Caco-2 (cell line): ENCODE measurements around the gene RYR2. TPM values are rescaled to one million over a fixed set of nuclear protein-coding genes. Genes with fewer than 3 reads are reported as not detected.

Experiments used
- BruUV-seq: library from RNA; stranded (reverse); fragments of 400-500 nt; replicated peaks from 2 replicates; lab custom pipeline; 2021; lab: Mats Ljungman, UMichigan
- CTCF ChIA-PET: fragments of 300-600 bp; sonication (Branson Sonifier 250); formaldehyde crosslinking; loops from one replicate; lab custom pipeline; 2022; ENCODE audit warnings: antibody characterized with exemption; lab: Charles Lee
- POLR2A ChIA-PET: fragments of 300-600 bp; sonication (Branson Sonifier 250); formaldehyde crosslinking; loops from one replicate; lab custom pipeline; 2022; ENCODE audit warnings: antibody characterized with exemption; lab: Charles Lee
- DNase-seq, 2 experiments: peaks; one replicate each; pipeline versions ENCODE4 v3.0.0 to v3.0.0-alpha.2; 2020 to 2022
- H3K27me3 ChIP-seq: replicated peaks from 2 replicates; pipeline ENCODE4 v1.6.0; 2011; ENCODE audit warnings: low read length; ENCODE audit not compliant: control insufficient read depth, insufficient read depth
- H3K36me3 ChIP-seq: 2 replicates; pipeline ENCODE4 v1.5.1; 2011; ENCODE audit warnings: low read length; ENCODE audit not compliant: control insufficient read depth, insufficient read depth
- H3K4me1 ChIP-seq: fragments of 250-450 bp; sonication (Bioruptor Pico); 2 replicates; pipeline ENCODE4 v1.5.1; 2020; ENCODE audit warnings: mild to moderate bottlenecking
- H3K4me3 ChIP-seq: 2 replicates; pipeline ENCODE4 v1.5.1; 2011; ENCODE audit warnings: low read depth, mild to moderate bottlenecking, control low read depth, low read length
- H3K9me3 ChIP-seq: fragments of 250-450 bp; sonication (Bioruptor Pico); 2 replicates; pipeline ENCODE4 v1.5.1; 2020; ENCODE audit warnings: mild to moderate bottlenecking, moderate library complexity
- H3K27ac Mint-ChIP-seq: one replicate; pipeline ENCODE4 v1.8.0; 2022; ENCODE audit warnings: mixed read lengths; ENCODE audit not compliant: unreplicated experiment
- H3K27me3 Mint-ChIP-seq: one replicate; pipeline ENCODE4 v1.8.0; 2022; ENCODE audit warnings: mixed read lengths; ENCODE audit not compliant: insufficient read depth, unreplicated experiment
- H3K36me3 Mint-ChIP-seq: one replicate; pipeline ENCODE4 v1.8.0; 2022; ENCODE audit warnings: mild to moderate bottlenecking, mixed read lengths; ENCODE audit not compliant: insufficient read depth, unreplicated experiment
- H3K4me1 Mint-ChIP-seq: one replicate; pipeline ENCODE4 v1.8.0; 2022; ENCODE audit warnings: low read depth, mixed read lengths; ENCODE audit not compliant: unreplicated experiment
- H3K4me3 Mint-ChIP-seq: one replicate; pipeline ENCODE4 v1.8.0; 2022; ENCODE audit warnings: mild to moderate bottlenecking, moderate library complexity, mixed read lengths; ENCODE audit not compliant: unreplicated experiment
- H3K9me3 Mint-ChIP-seq: one replicate; pipeline ENCODE4 v1.8.0; 2022; ENCODE audit warnings: mixed read lengths; ENCODE audit not compliant: unreplicated experiment
- intact Hi-C: fragments of 100-400 bp; cut with micrococcal nuclease; formaldehyde crosslinking; loops from one replicate; pipeline ENCODE4 v1.10.0; 2022; ENCODE audit not compliant: unreplicated experiment
- total RNA-seq: library from RNA; stranded (reverse); gene quantifications from 2 replicates; pipeline ENCODE4 v1.2.3, GENCODE V29; 2022
- TF ChIP-seq, protein P1 (sequence below), 2 experiments: fragments of 200-600 bp in 1 of 2; IDR thresholded peaks; 1 replicate in 1 of 2; 2 replicates in 1 of 2; pipeline versions ENCODE4 v1.5.1 to v1.8.0; 2011 to 2022; ENCODE audit warnings: antibody characterized with exemption in 1 of 2, control low read depth in 1 of 2, inconsistent platforms in 1 of 2, low read depth in 1 of 2, low read length in 1 of 2, mild to moderate bottlenecking in 1 of 2, moderate library complexity in 1 of 2; ENCODE audit not compliant: insufficient read depth in 1 of 2, severe bottlenecking in 1 of 2, unreplicated experiment in 1 of 2

Gene RYR2
- total RNA-seq, 1 experiment from 2014 or later = 3.4 TPM

DNA sequence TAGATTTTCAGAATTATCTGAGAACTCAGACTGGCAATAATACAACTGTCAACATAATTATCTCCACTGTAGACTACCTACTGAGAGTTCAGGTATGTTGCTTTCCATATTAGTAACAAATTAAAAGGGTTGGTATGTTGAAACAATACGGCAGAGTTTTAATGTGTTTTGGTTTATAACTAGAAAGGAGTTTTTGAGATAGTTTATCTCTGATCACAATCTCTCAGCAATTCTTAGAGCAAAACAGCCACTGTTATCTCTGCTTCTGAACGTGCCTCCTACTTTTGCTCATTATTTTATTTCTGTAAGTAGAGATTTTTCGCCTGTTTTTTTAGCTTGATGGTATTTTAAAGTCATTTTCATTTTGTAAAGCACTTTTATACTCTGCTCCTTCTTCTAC lies 730.0 kb downstream of the RYR2 start:
- POLR2A ChIA-PET = no interaction called here
- BruUV-seq = no TSS peak
- no peak overlapping the region for H3K4me3 ChIP-seq

DNA sequence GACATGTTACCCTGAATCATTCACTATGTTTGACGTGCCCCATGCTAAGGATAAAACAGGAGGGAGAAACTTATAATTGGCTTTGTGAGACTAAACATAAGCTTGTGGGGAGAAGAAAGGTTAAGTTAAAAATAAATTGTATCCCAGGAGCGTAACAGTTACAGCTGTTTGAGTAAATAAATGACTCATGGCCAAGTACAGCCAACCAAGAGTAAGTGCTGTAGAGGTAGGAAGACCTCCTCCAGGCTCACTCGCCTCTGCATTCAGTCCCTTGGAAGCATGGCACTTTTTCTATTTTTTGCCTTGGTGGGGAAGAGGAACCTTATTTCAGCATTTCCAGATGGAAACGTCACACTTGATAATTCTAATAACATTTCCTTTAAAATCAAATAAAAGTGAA lies 732.3 kb downstream of the RYR2 start:
- Mint-ChIP-seq H3K4me1 (peaks cover 9% of the 10 kb centered on the region), H3K4me3 (no peak overlapping the region), H3K36me3 (no peaks in the 10 kb centered on the region), H3K9me3 (no peaks in the 10 kb centered on the region), H3K27ac (no peak overlapping the region), H3K27me3 (no peaks in the 10 kb centered on the region)
- ChIA-PET POLR2A (no interaction called here), CTCF (interaction anchor here (0.9 kb wide), 1 partner anchor 25 kb away, joined by 3 read pairs; no protein-coding TSS in a partner anchor)
- peaks cover 25% of the 10 kb centered on the region for H3K4me1 ChIP-seq
- no peak overlapping the region for H3K4me3 ChIP-seq
- intact Hi-C loops = no loop called here
- TF ChIP-seq, protein P1, sequence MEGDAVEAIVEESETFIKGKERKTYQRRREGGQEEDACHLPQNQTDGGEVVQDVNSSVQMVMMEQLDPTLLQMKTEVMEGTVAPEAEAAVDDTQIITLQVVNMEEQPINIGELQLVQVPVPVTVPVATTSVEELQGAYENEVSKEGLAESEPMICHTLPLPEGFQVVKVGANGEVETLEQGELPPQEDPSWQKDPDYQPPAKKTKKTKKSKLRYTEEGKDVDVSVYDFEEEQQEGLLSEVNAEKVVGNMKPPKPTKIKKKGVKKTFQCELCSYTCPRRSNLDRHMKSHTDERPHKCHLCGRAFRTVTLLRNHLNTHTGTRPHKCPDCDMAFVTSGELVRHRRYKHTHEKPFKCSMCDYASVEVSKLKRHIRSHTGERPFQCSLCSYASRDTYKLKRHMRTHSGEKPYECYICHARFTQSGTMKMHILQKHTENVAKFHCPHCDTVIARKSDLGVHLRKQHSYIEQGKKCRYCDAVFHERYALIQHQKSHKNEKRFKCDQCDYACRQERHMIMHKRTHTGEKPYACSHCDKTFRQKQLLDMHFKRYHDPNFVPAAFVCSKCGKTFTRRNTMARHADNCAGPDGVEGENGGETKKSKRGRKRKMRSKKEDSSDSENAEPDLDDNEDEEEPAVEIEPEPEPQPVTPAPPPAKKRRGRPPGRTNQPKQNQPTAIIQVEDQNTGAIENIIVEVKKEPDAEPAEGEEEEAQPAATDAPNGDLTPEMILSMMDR (IDR thresholded peaks at IDR 0.05; ENCODE audit: insufficient read depth in 1 of 2, low read depth in 1 of 2, low read length in 1 of 2, severe bottlenecking in 1 of 2, unreplicated experiment in 1 of 2) = no peak
- peaks cover 3% of the 10 kb centered on the region; the same call in 1 of the 2 replicates for H3K9me3 ChIP-seq
- no peak for DNase-seq
- no peaks in the 10 kb centered on the region for H3K27me3 ChIP-seq
- no peaks in the 10 kb centered on the region for H3K36me3 ChIP-seq
- no TSS peak for BruUV-seq

More for the DNA sequence above, 730.0 kb downstream of the RYR2 start:
- Mint-ChIP-seq H3K9me3 (no peaks in the 10 kb centered on the region), H3K27ac (no peak overlapping the region), H3K4me3 (no peak overlapping the region), H3K27me3 (no peaks in the 10 kb centered on the region), H3K36me3 (no peaks in the 10 kb centered on the region), H3K4me1 (peaks cover 9% of the 10 kb centered on the region)
- TF ChIP-seq, protein P1 (IDR thresholded peaks at IDR 0.05; ENCODE audit: insufficient read depth in 1 of 2, low read depth in 1 of 2, low read length in 1 of 2, severe bottlenecking in 1 of 2, unreplicated experiment in 1 of 2) = no peak
- intact Hi-C loops = no loop called here
- DNase-seq = no peak
- CTCF ChIA-PET = no interaction called here
- Histone ChIP-seq H3K27me3 (no peaks in the 10 kb centered on the region), H3K4me1 (peaks cover 25% of the 10 kb centered on the region), H3K36me3 (no peaks in the 10 kb centered on the region), H3K9me3 (peaks cover 3% of the 10 kb centered on the region; the same call in 1 of the 2 replicates)

DNA sequence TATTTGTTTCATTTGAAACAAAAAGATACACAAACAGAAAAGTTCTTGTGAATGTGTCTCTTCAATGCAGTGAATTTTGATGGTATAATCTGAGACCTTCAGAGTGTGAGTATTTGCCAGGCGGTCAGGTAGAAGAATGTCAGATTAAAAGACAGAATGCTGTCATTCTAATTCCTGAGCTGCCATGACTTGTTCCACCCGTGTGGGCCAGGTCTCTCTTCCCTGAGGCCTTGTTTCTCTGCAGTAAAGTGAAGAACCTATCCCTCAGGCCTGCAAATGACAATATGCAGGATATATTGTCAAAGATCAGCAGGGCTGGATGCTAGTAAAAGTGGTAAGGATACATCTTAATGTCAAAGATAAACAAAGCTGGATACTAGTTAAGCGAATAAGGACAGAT lies 737.4 kb downstream of the RYR2 start:
- Mint-ChIP-seq H3K9me3 (peaks cover 8% of the 10 kb centered on the region), H3K4me1 (no peaks in the 10 kb centered on the region), H3K4me3 (no peak overlapping the region), H3K27me3 (no peaks in the 10 kb centered on the region), H3K27ac (no peak overlapping the region), H3K36me3 (no peaks in the 10 kb centered on the region)
- BruUV-seq = no TSS peak
- H3K4me1 ChIP-seq = no peaks in the 10 kb centered on the region
- peaks cover 3% of the 10 kb centered on the region; the same call in 1 of the 2 replicates for H3K9me3 ChIP-seq
- H3K36me3 ChIP-seq = no peaks in the 10 kb centered on the region
- no peak overlapping the region for H3K4me3 ChIP-seq
- POLR2A ChIA-PET = no interaction called here
- H3K27me3 ChIP-seq = no peaks in the 10 kb centered on the region
- intact Hi-C loops = no loop called here
- TF ChIP-seq, protein P1 (IDR thresholded peaks at IDR 0.05; ENCODE audit: insufficient read depth in 1 of 2, low read depth in 1 of 2, low read length in 1 of 2, severe bottlenecking in 1 of 2, unreplicated experiment in 1 of 2) = no peak
- CTCF ChIA-PET = no interaction called here
- no peak for DNase-seq
